AG08396 (cell line): ENCODE data around the gene DYRK1A.

Source experiments
- DNase-seq: peaks from one replicate; pipeline ENCODE4 v3.0.0; 2012; ENCODE audit warnings: low spot score, mixed read lengths

Gene DYRK1A

DNA sequence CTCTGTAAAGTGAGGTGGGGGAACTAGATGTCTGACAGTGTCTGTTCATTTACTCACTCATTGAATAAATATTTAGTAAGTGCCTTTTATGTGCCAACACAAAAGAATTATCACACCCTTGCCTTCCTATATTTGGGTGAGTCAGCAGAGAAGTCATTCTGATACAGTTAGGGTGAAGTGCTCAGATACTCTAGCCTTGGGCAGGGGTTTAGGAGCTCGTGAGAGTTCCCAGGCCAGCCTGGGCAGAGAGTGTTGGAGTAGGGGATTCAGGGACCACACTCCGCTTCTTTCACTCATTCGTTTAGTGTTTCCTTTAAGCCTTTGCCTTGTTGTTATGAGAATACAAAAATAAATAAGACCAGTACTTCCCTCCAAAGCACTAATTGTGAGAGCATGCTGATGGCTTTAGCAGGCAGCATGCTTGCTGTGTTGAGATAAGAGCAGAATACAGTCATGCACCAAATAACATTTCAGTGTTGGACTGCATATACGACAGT is 83.9 kb downstream of the DYRK1A start:
- no peak for DNase-seq

DNA sequence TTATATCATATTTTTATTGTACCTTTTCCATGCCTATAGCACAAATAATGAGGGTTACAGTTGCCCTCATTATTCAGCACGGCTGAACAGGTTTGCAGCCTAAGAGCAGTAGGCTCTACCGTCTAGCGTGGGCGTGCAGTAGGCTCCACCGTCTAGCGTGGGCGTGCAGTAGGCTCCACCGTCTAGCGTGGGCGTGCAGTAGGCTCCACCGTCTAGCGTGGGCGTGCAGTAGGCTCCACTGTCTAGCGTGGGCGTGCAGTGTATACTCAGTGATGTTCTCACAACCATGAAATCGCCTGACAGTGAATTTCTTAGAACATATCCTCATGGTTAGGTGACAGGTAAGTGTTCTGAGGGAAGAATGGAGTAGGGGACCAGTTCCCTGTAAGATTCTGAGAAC is 84.9 kb downstream of the DYRK1A start:
- DNase-seq: no peak

DNA sequence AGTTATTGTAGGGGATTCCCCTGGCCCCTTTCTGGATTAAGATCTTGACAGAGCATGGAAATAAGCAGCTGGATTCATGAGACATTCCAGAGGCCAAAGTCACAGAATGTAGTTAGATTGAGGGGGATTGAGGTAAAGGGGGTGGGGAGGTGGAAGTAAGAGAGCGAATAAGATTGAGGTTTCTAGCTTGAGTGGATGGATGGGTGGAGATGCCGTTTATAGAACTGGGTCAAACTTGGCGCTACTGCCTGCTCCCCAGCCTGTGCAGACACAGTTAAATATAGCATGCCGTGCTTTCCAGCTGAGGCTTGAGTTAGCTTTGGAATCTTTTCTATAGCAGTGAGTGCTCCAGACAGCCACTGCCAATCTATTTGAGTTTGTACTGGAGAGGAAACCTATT is 85.7 kb downstream of the DYRK1A start:
- peak; percentile 74 for DNase-seq

DNA sequence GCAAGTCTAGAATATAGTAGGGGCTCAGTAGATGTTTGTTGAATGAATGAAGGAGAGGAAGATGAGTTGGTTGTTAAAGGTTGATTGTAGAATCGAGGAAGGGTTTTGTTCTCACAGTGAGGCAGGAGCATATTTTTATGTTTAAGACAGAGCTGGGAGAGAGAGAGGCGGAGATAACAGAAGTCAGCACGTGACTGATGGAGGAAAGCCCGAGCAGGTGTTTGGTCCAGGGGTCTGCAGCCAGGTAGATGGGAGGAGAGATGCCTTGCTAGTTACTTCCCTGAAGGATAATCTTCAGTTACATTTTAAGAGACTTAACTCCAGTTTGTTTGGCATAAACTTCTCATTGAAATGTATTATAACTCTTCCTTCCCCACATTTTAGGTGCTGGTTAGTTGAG is 86.8 kb downstream of the DYRK1A start:
- no peak for DNase-seq

DNA sequence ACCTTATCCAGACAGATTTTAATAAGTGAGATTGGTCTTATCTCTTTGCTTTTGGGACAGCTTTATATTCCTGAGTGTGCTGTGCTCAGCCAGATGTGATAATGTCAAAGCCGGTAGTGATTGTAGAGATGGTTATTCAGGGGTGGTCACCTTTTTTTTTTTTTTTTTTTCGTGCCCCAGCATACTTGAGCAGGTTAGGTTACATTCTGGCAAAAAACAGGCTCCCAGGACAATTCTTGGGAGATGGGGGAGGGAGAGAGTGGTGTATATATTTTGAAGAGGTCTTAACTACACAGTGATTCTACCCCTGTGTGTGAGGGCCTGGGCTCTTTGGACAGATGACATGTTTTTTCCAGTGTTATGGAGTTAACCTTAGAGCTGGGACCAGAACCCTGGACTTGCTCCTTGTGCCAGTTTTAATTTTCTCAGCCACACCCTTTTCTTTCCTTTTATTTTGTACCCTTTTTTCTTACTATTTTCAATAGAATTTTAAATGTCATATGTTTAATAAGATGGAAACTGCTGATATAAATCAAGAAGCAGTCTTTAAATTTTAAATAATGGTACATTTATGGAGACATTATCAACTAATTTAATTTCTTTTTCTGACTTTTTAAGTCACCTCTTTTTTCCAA is 88.4 kb downstream of the DYRK1A start:
- DNase-seq: no peak

DNA sequence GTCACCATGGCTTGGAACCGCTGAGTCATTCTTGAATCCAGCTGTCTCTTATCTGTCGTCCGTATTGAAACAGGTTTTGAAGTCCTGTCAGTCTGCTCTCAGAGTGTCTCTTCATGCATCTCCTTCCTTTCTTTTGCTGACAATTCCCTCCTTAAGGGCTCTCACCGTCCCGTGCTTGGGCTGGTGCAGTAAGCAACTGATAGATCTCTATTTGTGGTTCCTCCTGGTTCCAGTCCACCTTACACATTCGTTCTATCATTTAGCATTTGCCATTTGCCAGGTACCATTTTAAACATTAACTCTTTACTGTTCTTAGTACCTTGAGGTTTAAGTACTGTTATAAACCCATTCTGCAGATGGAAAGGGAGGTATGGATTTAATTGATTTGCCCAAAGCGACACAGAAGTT is 88.9 kb downstream of the DYRK1A start:
- DNase-seq: no peak

DNA sequence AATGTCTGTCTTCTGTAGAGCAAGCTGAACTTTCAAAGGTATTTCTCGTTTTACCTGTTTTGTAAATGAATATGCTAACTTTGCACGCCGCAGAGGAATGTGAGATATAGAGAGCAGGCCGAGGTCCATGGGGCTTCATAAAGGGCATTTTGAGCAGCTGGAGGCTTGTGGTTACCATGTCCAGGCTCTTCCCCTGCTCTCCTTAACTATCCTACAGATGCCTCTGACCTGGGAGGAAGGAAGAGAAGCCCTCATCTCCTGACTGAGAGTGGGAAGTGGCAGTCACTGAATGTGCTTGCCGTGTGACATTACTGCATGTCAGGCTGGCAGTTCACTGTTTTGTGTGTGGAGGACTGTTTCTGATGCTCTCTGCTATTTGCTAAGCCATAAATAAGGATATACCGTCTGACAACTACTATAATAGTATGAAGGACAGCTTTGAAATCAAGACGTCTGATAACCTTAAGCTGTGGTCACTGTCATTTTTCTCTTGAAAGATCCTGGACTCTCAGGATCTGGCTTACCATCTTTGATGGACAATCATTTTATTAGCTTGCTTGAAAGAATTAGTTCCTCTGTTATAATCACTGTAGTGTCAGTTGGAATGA is 92.2 kb downstream of the DYRK1A start:
- DNase-seq: no peak

DNA sequence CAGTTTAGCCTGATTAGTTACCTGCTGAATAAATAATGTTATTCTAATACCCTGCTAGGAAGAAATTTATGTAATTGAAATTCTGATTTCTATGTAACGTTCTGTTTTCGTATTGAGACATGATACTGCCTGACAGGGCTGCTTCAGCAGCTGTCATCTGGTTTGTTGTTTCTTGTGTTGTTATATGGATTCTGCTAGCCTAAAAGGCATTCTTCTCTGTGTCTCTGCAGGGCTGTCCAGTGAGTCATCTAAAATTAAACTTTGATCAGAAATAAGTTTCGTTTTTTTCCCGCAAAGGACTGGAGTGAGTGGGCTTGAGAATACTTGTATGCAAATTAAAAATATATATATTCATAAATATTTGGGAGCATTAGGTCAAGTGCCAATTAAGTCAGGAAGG is 93.0 kb downstream of the DYRK1A start:
- peak; percentile 45 for DNase-seq

DNA sequence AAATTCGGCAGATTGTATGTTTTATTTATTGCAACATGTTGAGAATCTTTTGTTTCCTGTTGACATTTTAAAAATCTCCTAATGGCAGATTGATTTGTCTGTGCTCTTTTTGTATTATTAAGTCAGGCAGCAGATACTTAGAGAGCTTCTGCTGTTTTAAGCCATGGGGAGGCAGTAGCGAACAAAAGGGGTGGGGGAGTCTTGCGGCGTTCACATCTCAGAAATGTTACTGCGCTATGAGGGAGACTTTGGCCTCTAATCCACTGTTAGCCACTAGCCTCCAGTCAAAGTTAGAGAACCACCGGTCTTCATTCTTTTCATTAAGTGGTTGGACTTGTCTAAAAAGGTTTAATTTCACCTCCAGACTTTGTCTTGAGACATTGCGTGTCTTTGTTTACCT is 93.6 kb downstream of the DYRK1A start:
- DNase-seq: no peak

DNA sequence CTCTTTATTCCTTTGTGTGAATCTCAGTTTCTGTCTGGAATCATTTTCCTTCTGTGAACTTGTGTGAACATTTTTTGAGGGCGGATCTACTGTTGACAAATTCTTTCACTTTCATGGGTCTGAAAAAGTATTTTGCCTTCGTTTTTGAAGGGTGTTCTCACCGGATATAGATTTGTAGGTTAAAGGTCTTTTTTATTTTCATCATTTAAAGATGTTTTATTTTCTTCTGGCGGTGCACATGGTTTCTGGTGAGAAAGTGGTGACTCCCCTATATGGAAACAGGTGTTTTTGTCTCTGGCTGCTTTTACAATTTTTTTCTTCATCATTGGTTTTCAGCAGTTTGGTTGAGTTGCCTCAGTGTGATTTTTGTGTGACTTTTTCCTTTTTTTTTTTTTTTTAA is 94.9 kb downstream of the DYRK1A start:
- no peak for DNase-seq

DNA sequence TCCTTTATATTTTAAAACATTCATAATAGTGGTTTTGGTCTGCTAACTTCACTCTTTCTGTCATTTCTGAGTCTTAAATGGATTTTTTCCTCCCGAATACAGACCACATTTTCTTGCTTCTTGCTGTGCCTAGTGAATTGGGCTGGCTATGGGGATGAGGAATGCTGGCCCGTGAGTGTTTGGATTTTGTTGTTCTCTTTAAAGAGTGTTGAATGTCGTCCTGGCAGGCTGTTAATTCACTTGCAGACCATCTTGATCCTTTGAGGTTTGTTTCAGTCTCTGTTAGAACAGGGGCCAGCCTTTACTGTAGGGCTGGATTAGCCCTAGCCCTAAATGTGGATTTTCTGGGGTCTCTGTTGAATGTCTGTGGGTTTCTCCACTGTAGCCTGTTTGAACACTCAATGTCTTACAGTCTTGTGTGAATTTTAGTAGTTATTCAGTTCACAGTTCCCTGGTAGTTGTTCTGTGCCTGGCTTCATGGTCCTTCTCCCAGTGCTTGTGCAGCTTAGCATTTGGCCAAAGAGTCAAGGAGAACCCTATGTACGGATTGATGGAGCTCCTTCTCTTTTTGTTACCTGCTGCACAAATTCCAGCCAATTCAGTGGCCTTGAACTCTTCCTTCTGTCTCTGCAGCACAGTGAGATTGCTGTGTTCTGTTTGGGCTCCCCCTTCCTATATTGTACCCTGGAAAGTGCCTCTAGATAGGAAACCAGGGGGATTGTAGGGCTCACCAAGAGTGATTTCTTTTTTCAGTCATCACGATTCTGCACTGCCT is 95.7 kb downstream of the DYRK1A start:
- no peak for DNase-seq

DNA sequence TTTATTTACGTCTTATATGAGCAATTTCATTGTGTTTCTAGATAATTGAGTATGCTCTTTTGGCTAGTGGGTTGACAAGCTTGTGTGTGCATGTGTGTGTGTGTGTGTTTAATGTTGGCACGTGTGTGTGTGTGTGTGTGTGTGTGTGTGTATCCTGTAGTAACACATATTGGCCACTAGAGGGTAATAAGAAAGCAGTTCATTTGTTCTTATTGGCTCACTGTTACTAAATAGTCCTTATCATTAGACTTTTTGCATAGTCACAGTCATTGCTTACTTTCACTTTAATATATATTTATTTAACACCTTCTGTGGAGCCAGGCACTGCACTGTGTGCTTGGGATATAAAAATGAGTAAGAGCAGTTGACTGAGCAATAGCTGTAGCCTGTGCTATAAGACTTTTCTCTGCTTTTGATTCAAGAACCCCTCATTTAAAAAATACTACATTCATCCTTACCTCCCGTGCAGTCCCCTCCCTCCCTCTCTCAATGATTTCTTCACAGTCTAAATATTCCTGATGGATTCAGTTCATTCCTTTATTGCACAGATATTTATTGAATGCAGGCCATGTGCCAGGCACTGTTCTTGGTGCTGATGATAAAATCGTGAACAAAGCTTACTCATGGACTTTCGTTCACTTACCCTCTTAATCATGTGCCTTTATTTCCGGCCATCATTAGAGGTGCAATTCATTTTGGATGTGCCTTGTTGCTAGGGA is 96.7 kb downstream of the DYRK1A start:
- peak; percentile 25 for DNase-seq

DNA sequence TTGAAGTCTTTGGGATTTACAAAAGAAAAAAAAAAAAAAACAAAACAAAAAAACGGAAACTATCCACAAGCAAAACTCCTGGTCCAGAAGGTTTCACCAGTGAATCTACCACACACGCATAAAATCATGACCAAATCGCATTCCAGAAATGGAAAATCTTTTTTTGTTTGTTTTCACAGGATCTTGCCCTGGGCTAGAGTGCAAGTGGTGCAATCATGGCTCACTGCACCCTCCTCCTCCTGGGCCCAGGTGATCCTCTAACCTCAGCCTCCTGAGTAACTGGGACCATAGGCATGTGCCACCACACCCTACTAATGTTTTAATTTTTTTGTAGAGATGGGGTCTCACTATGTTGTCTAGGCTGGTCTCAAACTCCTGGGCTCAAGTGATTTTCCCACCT is 100.5 kb downstream of the DYRK1A start:
- DNase-seq: no peak

DNA sequence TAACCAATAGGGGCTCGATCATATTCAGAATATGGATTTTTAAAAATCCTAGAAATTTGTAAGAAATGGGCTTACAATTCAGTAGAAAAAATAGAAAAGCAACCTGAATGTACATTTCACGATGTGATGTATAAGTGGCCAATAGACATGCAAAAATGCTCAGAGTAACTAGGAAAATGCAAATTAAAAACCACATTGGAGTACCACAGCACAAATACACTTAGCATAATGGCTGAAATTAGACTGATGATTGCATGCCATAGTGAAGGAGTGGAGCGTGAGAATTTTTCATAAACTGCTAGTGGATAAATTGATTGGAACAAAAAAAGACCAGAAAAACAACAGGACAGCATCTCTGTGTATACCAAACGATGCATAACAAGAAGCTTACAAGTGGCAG is 102.3 kb downstream of the DYRK1A start:
- no peak for DNase-seq

DNA sequence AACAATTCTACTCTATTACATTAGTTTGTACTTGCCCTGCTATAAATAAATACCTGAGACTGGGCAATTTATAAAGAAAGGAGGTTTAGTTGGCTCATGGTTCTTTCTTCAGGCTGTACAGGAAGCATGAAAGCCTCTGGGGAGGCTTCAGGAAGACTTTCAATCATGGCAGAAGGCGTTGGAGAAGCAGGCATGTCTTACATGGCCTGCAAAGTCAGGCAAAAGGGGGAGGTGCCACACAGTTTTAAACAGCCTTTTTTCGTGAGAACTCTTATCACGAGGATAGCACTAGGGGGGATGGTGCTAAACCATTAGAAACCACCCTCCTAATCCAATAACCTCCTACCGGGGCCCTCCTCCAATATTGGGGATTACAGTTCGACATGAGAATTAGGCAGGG is 102.9 kb downstream of the DYRK1A start:
- no peak for DNase-seq

DNA sequence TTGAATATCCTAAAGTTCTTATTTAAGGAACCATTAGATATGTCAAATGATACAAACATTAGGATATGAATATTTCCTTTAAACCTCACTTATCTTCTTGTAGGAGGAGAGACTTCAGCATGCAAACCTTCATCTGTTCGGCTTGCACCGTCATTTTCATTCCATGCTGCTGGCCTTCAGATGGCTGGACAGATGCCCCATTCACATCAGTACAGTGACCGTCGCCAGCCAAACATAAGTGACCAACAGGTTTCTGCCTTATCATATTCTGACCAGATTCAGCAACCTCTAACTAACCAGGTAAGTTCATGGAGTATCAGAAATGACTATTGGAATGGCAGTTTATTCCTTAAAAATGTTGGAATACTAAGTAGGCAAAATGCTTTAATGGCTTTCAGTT is 106.0 kb downstream of the DYRK1A start:
- no peak for DNase-seq

DNA sequence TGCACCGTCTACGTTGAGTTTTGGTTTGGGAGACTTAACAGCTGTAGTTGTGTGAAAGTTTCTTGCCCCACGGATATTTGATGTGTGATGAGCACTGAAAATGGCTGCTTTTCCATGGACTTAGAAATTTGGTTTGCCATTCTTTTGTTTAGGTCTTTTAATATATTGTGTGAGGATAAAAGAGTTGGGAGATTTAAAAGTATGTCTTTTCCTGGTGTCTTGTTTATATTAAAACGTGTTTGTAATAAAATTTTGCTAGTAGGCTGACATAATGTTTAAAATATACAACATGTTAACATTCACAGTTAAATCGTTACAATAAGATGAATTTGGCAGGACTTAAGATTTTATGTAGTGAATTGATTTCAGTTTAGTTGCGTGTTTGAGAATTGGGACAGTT is 106.9 kb downstream of the DYRK1A start:
- no peak for DNase-seq

DNA sequence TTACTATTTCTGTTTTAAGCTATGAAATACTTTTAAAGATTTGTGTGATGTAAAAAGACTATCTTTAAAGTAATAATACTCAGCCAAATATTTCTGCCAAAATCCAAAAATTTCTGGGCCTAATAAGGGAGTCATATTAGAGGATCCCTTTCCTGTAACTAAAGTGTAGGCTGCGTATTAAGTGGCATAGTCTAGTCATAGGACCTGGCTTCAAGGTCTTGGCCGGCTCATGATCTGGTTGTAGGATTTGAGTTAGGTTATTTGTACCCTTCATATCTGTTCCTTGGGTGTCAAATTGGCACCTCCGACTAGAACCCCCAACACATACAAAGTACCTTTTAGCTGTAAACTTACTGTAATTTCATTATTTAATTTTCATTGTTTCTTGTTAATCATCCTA is 107.8 kb downstream of the DYRK1A start:
- DNase-seq: no peak

DNA sequence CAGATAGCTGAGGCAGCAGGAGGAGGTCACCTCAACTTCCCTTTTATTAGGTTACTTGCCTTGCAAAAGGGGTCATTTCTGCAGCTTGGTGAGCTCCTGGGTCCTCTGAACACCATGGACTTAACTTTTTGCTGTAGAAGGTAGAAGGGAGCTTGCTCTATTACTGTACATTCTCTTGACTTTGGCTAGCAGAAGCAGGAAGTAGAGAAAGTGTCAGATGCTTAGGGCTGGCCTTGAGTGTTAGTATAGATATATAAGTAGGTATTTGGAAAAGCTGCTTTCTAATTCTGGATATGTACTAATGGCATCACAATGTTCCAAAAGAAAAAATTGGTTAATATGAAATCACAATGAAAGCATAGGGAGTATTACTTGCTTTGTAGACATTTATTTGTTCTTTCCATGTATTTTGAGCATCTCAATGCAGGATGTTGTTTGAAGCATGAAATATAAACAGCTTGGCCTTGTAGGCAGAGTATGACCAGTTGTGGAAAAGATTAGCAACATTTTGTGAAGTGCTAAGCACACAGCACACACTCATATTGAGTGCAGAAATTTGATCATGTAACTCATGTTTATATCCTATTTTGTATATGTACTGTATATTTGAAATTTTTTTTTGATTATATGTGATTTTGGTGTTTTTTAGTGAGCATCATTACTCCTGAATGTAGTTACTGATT is 108.8 kb downstream of the DYRK1A start:
- DNase-seq: no peak

DNA sequence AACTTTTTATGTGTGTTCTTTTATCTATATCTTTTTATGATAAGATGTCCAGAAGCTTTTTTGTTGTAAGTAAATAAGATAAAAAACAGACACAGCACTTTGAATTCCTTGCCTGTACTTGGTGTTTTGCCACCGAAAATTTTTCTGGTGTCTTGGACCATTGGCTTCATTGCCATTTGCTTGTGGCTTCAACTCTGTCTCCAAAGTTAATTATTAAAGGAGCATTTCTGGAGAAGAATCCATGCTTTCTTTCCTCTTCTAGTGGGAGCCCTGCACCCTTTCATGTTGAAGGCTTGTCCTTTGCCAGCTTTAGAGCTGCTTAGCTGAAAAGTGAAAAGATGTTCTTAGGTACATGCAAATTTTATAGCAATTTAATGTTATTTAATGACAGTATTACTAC is 112.2 kb downstream of the DYRK1A start:
- DNase-seq: no peak

DNA sequence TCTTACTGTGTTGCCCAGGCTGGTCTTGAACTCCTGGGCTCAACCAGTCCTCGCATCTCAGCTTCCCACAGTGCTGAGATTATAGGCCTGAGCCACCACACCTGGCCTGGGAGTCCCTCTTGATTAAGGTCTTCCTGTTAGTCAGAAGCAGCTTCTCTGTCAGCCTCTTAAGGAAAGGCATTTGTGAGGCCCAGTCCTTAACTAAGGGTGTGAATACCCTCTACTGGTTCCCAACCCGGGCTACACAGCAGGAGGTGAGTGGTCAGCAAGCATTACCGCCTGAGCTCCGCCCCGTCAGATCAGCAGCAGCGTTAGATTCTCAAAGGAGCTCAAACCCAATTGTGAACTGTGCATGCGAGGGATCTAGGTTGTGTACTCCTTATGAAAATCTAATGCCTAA is 117.2 kb downstream of the DYRK1A start:
- DNase-seq: no peak
